GM20000 (cell line): ENCODE data around the gene DUSP8.
"Not testable (repeated sequence)": the region's sequence is repeated elsewhere in the genome, so short reads cannot be mapped to it uniquely, and the experiment has no call there.

Source experiments
- DNase-seq: peaks from one replicate; pipeline ENCODE4 v3.0.0; 2012; ENCODE audit warnings: low spot score
- TF ChIP-seq, protein P1 (sequence below): IDR thresholded peaks from 2 replicates; pipeline ENCODE4 v1.5.1; 2012; ENCODE audit warnings: mild to moderate bottlenecking, control low read depth; ENCODE audit errors: extremely low read depth, missing control alignments

DUSP8 gene

GRCh38 chr11:1604181-1604580 is 32.1 kb upstream of the DUSP8 start:
- DNase-seq: no peak
- TF ChIP-seq, protein P1, sequence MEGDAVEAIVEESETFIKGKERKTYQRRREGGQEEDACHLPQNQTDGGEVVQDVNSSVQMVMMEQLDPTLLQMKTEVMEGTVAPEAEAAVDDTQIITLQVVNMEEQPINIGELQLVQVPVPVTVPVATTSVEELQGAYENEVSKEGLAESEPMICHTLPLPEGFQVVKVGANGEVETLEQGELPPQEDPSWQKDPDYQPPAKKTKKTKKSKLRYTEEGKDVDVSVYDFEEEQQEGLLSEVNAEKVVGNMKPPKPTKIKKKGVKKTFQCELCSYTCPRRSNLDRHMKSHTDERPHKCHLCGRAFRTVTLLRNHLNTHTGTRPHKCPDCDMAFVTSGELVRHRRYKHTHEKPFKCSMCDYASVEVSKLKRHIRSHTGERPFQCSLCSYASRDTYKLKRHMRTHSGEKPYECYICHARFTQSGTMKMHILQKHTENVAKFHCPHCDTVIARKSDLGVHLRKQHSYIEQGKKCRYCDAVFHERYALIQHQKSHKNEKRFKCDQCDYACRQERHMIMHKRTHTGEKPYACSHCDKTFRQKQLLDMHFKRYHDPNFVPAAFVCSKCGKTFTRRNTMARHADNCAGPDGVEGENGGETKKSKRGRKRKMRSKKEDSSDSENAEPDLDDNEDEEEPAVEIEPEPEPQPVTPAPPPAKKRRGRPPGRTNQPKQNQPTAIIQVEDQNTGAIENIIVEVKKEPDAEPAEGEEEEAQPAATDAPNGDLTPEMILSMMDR: no peak

GRCh38 chr11:1603629-1604028 is 31.6 kb upstream of the DUSP8 start:
- TF ChIP-seq, protein P1: no peak
- no peak for DNase-seq

DNA sequence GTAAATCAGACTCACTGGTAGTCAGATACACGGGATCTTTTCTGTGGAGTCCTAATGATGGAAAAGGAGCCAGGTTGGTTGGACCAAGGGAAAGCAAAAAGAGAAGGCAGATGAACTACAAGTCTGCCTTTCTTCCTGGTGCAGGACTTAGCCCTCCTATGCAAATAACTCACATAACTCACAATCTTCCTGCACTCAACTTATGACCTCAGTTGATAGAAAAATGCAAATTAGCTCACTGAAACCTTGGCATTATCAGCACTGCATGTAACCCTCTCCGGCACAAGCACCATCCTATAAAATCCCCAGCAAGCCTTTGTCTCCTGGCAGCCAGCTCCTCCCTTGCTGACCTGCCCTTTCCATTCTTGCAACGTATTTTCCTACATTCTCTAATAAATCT is 29.6 kb upstream of the DUSP8 start:
- not testable (repeated sequence) for DNase-seq

- TF ChIP-seq, protein P1: no peak
- no peak for DNase-seq
Measured at GRCh38 chr11:1600626-1601025, 28.6 kb upstream of the DUSP8 start.

- DNase-seq: no peak
Measured at GRCh38 chr11:1598816-1599215, 26.7 kb upstream of the DUSP8 start.

GRCh38 chr11:1598406-1598805 is 26.3 kb upstream of the DUSP8 start:
- not testable (repeated sequence) for DNase-seq

More at GRCh38 chr11:1598816-1599215, 26.7 kb upstream of the DUSP8 start:
- TF ChIP-seq, protein P1: no peak

DNA sequence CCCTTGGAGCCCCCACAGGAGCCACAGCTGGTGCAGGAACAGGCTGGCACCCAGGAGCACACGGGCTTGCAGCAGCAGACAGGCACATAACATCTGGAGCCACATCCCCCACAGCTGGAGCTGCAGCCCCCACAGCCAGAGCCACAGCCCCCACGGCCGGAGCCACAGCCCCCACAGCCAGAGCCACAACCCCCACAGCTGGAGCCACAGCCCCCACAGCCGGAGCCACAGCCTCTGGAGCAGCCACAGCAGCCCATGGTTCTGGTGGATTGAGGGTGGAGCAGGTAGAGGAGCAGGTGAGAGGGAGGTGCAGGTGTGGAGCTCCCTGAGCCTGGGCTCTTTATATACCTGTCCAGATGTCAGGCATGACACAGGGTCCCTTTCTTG is 25.9 kb upstream of the DUSP8 start, which contains the start of gene KRTAP5-2:
TSS of gene KRTAP5-2 (minus strand) at position 301 of the 387 bp plus-strand sequence. CDS start at position 257, 44 bp downstream.
- TF ChIP-seq, protein P1: no peak
- DNase-seq: no peak

DNA sequence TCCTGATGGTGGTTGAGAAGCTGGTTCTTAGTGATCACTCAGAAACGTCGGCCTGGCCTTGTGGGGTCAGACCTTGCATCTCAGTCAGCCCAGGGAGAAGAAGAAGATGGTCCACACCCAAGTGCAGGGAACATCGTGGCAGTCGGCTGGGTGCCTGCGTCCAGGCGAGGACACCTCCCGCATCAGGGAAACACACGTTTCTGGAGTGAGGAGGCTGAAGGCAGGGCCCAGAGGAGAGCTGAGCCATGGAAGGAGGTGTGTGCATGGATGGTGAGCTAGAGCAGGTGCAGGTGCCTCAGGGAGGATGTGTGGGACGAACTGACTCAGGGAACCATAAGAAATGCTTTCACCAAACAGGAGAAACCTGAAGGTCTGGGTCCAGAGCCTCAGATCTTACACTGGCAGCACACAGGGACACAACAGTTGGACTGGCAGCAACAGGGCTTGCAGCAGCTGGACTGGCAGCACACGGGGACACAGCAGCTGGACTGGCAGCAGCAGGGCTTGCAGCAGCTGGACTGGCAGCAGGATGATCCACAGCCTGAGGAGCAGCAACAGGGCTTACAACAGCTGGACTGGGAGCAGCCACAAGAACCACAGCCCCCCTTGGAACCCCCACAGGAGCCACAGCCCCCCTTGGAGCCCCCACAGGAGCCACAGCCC is 25.4 kb upstream of the DUSP8 start:
- DNase-seq: no peak
- TF ChIP-seq, protein P1: no peak

DNA sequence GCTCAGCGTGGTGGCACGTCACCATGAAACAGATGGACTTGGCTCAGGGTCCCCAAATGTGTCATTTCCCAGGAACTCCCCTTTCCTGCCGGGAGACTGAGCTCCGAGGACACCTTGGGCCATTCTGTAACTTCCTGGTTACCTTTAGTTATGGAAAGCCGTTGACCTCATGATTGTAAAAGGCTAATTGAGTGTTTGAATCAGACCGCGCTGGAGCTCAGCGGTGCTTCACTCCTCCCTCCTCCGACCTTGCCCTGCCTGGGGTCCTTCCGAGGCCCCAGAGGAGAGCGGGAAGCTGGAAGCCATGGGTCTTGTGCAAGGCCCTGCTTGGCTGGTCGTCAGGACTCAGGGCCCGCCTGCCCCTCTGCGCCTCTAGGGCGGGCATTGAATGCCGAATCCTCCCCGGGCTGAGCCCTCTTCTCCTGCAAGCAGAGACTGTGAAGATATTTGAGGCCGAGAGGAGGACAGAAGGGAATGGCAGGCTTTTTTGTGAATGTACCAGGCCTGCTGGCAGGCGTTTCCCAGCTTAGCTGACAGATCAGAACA is 24.6 kb upstream of the DUSP8 start:
- not testable (repeated sequence) for DNase-seq

DNA sequence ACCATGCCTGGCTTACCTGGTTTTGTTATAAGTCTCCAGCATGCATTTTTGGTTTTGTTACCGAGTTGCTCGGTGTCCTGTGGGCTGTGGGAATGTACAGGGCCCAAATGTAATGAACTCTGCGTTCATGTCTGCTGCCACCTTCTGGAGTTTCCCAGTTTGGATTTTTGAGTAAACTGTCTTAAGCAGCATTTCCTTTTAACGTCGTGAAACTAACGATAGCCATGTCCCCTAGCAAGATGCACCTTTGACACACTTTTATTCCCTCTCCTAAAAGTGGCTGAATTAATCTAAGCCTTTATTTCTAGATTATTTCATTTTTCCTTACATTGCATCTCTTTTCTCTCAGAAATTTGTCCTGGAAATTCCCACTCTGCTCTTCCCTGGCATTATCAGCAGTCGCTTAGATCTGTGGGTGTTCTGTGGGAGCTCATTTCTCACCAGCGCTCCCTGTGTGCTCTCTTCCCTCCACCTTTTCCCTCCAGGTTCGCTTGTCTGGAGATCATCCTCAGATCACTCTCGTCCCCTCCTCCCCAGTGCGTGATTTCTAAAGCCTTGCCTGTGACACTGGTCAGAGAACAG is 24.0 kb upstream of the DUSP8 start:
- not testable (repeated sequence) for DNase-seq
